Fibroblast of lung (primary cell): ENCODE results near the gene OLFML1. TPM values are rescaled to one million over a fixed set of nuclear protein-coding genes. Genes with fewer than 3 reads are reported as not detected.

Experiments
- DNase-seq, 2 donors: peaks; one replicate each; pipeline versions ENCODE4 v3.0.0 to v3.0.0-alpha.2; 2010; ENCODE audit warnings: low read depth in 2 of 2
- H2AFZ ChIP-seq: 2 replicates; pipeline ENCODE4 v1.5.1; 2012; ENCODE audit warnings: low read length, control low read depth, inconsistent platforms
- H3K27ac ChIP-seq: 2 replicates; pipeline ENCODE4 v1.5.1; 2011; ENCODE audit warnings: low read length, control low read depth; ENCODE audit not compliant: insufficient read depth
- H3K27me3 ChIP-seq: 2 replicates; pipeline ENCODE4 v1.5.1; 2011; ENCODE audit warnings: mild to moderate bottlenecking, low read length; ENCODE audit not compliant: control insufficient read depth, insufficient read depth
- H3K36me3 ChIP-seq: 2 replicates; pipeline ENCODE4 v1.5.1; 2011; ENCODE audit warnings: low read length; ENCODE audit not compliant: control insufficient read depth, insufficient read depth
- H3K4me1 ChIP-seq: 2 replicates; pipeline ENCODE4 v1.5.1; 2011; ENCODE audit warnings: low read length; ENCODE audit not compliant: control insufficient read depth, insufficient read depth; ENCODE audit errors: extremely low read depth
- H3K4me2 ChIP-seq: 2 replicates; pipeline ENCODE4 v1.5.1; 2011; ENCODE audit warnings: low read length, control low read depth; ENCODE audit not compliant: insufficient read depth; ENCODE audit errors: extremely low read depth
- H3K4me3 ChIP-seq, 4 experiments: fragments of 200-600 bp in 1 of 4; sonication (generic) in 1 of 4; replicated peaks in 1 of 4; 2 replicates each; pipeline ENCODE4 v1.5.1; 2011 to 2016; ENCODE audit warnings: low read length in 4 of 4, low read depth in 3 of 4, mild to moderate bottlenecking in 3 of 4, control low read depth in 2 of 4, inconsistent platforms in 1 of 4, mixed read lengths in 1 of 4; ENCODE audit not compliant: insufficient read depth in 1 of 4; ENCODE audit errors: control extremely low read depth in 1 of 4
- H3K79me2 ChIP-seq: 2 replicates; pipeline ENCODE4 v1.5.1; 2012; ENCODE audit warnings: mild to moderate bottlenecking, low read length, inconsistent platforms; ENCODE audit not compliant: control insufficient read depth, insufficient read depth
- H3K9ac ChIP-seq: 2 replicates; pipeline ENCODE4 v1.5.1; 2011; ENCODE audit warnings: mild to moderate bottlenecking, low read length, control low read depth; ENCODE audit not compliant: insufficient read depth
- H3K9me3 ChIP-seq: 2 replicates; pipeline ENCODE4 v1.5.1; 2012; ENCODE audit warnings: low read depth, low read length; ENCODE audit not compliant: control insufficient read depth, insufficient read depth
- H4K20me1 ChIP-seq: 2 replicates; pipeline ENCODE4 v1.5.1; 2011; ENCODE audit warnings: low read length; ENCODE audit not compliant: control insufficient read depth, insufficient read depth; ENCODE audit errors: extremely low read depth
- EZH2 ChIP-seq: IDR thresholded peaks from 2 replicates; pipeline ENCODE4 v1.5.1; 2012; ENCODE audit warnings: low read length, control low read depth, mild to moderate bottlenecking; ENCODE audit errors: missing control alignments
- polyA plus RNA-seq, 2 donors: library from polyadenylated mRNA; depleted of rRNA in 1 of 2; stranded (reverse) in 1 of 2; unstranded in 1 of 2; fragments of >200 nt; gene quantifications; 2 replicates each; pipeline ENCODE4 v1.2.1, GENCODE V29; 2011 to 2012; ENCODE audit warnings: missing spikeins in 1 of 2
- total RNA-seq: library from RNA; depleted of rRNA; stranded (reverse); fragments of >200 nt; gene quantifications from 2 replicates; pipeline ENCODE4 v1.2.1, GENCODE V29; 2014
- TF ChIP-seq, protein P1 (sequence below), 2 donors: IDR thresholded peaks in 1 of 2; conservative IDR thresholded peaks in 1 of 2; 1 replicate in 1 of 2; 2 replicates in 1 of 2; pipeline ENCODE4 v1.5.1; 2011 to 2012; ENCODE audit warnings: low read length in 2 of 2, control low read depth in 1 of 2, inconsistent platforms in 1 of 2, low read depth in 1 of 2, mild to moderate bottlenecking in 1 of 2

OLFML1 gene
- total and polyA plus RNA-seq, 2 donors (not counting 1 experiment from before 2014, with no cell fraction given), result 22.8 to 183 TPM

DNA sequence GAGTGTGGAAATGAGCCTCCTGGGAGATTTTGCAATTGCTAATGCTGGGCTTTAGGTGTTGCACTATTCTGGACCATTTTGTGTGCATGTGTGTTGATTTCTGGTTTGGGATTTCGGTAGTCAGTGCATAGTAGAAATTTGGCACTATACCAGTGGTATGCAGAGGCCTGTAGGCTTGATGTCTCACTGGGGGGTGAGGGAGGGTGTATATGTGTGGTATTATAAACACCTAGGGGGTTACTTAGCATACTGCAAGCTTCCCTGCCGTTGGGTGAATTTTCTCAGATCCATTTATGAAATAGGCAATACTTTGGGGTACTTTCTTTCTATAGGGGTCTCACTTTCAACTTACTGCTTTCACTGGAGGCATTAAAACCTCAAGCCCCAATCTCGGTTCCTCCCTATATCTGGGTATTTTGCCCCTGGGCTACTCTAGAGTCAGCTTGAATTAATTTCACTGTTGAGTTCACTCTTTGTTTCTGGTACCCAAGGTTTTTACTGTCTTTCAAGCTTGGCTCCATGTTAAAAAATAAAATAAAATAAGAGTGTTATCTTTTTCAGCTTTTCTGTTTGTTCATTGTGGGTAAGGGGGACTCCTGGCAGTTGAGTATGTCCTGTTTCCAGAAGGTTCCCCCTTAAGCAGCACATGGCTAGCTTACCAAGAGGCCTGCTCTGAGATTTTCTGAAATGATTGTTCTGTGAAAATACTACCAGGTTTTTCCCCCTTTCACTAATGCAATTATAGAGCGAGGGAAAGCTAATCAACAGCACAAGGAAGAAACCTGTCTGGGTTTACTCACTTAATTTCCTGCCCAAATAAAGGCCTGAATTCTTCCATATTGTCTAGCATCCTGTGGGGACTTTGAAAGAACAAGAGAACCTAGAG, 74.3 kb downstream of the OLFML1 start:
- TF ChIP-seq EZH2, result no peak
- TF ChIP-seq, protein P1, sequence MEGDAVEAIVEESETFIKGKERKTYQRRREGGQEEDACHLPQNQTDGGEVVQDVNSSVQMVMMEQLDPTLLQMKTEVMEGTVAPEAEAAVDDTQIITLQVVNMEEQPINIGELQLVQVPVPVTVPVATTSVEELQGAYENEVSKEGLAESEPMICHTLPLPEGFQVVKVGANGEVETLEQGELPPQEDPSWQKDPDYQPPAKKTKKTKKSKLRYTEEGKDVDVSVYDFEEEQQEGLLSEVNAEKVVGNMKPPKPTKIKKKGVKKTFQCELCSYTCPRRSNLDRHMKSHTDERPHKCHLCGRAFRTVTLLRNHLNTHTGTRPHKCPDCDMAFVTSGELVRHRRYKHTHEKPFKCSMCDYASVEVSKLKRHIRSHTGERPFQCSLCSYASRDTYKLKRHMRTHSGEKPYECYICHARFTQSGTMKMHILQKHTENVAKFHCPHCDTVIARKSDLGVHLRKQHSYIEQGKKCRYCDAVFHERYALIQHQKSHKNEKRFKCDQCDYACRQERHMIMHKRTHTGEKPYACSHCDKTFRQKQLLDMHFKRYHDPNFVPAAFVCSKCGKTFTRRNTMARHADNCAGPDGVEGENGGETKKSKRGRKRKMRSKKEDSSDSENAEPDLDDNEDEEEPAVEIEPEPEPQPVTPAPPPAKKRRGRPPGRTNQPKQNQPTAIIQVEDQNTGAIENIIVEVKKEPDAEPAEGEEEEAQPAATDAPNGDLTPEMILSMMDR (conservative IDR thresholded peaks at IDR 0.05 in 1 of 2, IDR thresholded peaks at IDR 0.05 in 1 of 2; ENCODE audit: low read depth in 1 of 2, low read length in 2 of 2), result no peak
- DNase-seq, result no peak
- no peak overlapping the region for H3K4me2 ChIP-seq
- H3K4me1 ChIP-seq, result no peaks in the 10 kb centered on the region
- no peaks in the 10 kb centered on the region for H3K79me2 ChIP-seq
- H3K4me3 ChIP-seq, result no peak overlapping the region
- no peak overlapping the region for H3K9ac ChIP-seq
- no peak overlapping the region for H2AFZ ChIP-seq
- no peaks in the 10 kb centered on the region for H3K36me3 ChIP-seq
- H4K20me1 ChIP-seq, result no peaks in the 10 kb centered on the region
- no peaks in the 10 kb centered on the region for H3K9me3 ChIP-seq
- H3K27ac ChIP-seq, result no peak overlapping the region
- H3K27me3 ChIP-seq, result no peaks in the 10 kb centered on the region

Other genes with a start within 250 kb of the OLFML1 start
- not detected in 2 replicates for gene SYT9, start 233.6 kb upstream of the OLFML1 start, total RNA-seq
- not detected in 2 replicates for gene SYT9, start 233.6 kb upstream of the OLFML1 start, polyA plus RNA-seq
- gene PPFIBP2, start 28.5 kb downstream of the OLFML1 start, total RNA-seq, result 31.3 and 38.8 TPM in 2 replicates
- 8.6 and 11.4 TPM in 2 replicates for gene PPFIBP2, start 28.5 kb downstream of the OLFML1 start, polyA plus RNA-seq
- gene CYB5R2, start 188.0 kb downstream of the OLFML1 start, total RNA-seq, result 16.2 and 17.2 TPM in 2 replicates
- 22.5 and 23.3 TPM in 2 replicates for gene CYB5R2, start 188.0 kb downstream of the OLFML1 start, polyA plus RNA-seq
- not detected in 2 replicates for gene OVCH2, start 221.0 kb downstream of the OLFML1 start, total RNA-seq
- not detected in 2 replicates for gene OVCH2, start 221.0 kb downstream of the OLFML1 start, polyA plus RNA-seq